SJSA1 (cell line): Measurements from ENCODE around the gene ANAPC2. TPM values are rescaled to one million over a fixed set of nuclear protein-coding genes. Genes with fewer than 3 reads are reported as not detected.

Experiments
- DNase-seq, 2 experiments: peaks; one replicate each; pipeline ENCODE4 v3.0.0-alpha.2; 2015 to 2020; ENCODE audit warnings: low spot score in 2 of 2, low read depth in 1 of 2
- H3K27ac ChIP-seq: fragments of 250-450 bp; sonication (Bioruptor Pico); 2 replicates; pipeline ENCODE4 v1.5.1; 2020; ENCODE audit warnings: mild to moderate bottlenecking, moderate library complexity
- H3K27me3 ChIP-seq: fragments of 250-450 bp; sonication (Bioruptor Pico); replicated peaks from 2 replicates; pipeline ENCODE4 v1.5.1; 2020; ENCODE audit warnings: mild to moderate bottlenecking, moderate library complexity
- H3K36me3 ChIP-seq: fragments of 250-450 bp; sonication (Bioruptor Pico); 2 replicates; pipeline ENCODE4 v1.5.1; 2020; ENCODE audit warnings: mild to moderate bottlenecking
- H3K4me1 ChIP-seq: fragments of 250-450 bp; sonication (Bioruptor Pico); replicated peaks from 2 replicates; pipeline ENCODE4 v1.6.1; 2021; ENCODE audit warnings: mild to moderate bottlenecking
- H3K4me3 ChIP-seq: fragments of 250-450 bp; sonication (Bioruptor Pico); 2 replicates; pipeline ENCODE4 v1.5.1; 2020; ENCODE audit warnings: mild to moderate bottlenecking
- H3K9me3 ChIP-seq: fragments of 250-450 bp; sonication (Bioruptor Pico); replicated peaks from 2 replicates; pipeline ENCODE4 v1.5.1; 2020; ENCODE audit warnings: mild to moderate bottlenecking
- total RNA-seq: library from RNA; depleted of rRNA; stranded (reverse); fragments of >200 nt; shearing (Covaris generic); gene quantifications from 2 replicates; pipeline ENCODE4 v1.2.3, GENCODE V29; 2014

The ANAPC2 gene
- total RNA-seq, 1 experiment from 2014 or later, result 13.7 TPM

GRCh38 chr9:137213160-137214060 lies 25.1 kb upstream of the ANAPC2 start:
- Histone ChIP-seq H3K27ac (no peak overlapping the region), H3K4me1 (peaks cover 3% of the 10 kb centered on the region), H3K27me3 (no peaks in the 10 kb centered on the region), H3K4me3 (no peak overlapping the region), H3K9me3 (no peaks in the 10 kb centered on the region), H3K36me3 (peaks cover 61% of the 10 kb centered on the region)
- DNase-seq, result no peak

- Histone ChIP-seq H3K4me3 (no peak overlapping the region), H3K4me1 (no peaks in the 10 kb centered on the region), H3K36me3 (peaks cover 55% of the 10 kb centered on the region), H3K27me3 (no peaks in the 10 kb centered on the region), H3K9me3 (no peaks in the 10 kb centered on the region), H3K27ac (no peak overlapping the region)
- no peak for DNase-seq
These were observed 24.2 kb upstream of the ANAPC2 start for GRCh38 chr9:137212520-137212919.

- no peaks in the 10 kb centered on the region for H3K27me3 ChIP-seq
- no peaks in the 10 kb centered on the region for H3K9me3 ChIP-seq
- H3K4me3 ChIP-seq, result no peak overlapping the region
- peaks cover 61% of the 10 kb centered on the region for H3K36me3 ChIP-seq
- DNase-seq, result no peak
- no peak overlapping the region for H3K27ac ChIP-seq
- peaks cover 4% of the 10 kb centered on the region for H3K4me1 ChIP-seq
These were observed 23.2 kb upstream of the ANAPC2 start for GRCh38 chr9:137211532-137211931.

GRCh38 chr9:137206602-137207001 lies 18.2 kb upstream of the ANAPC2 start:
- Histone ChIP-seq H3K36me3 (peaks cover 43% of the 10 kb centered on the region), H3K4me1 (peaks cover 19% of the 10 kb centered on the region), H3K4me3 (peak overlapping the region; percentile 88), H3K27ac (no peak overlapping the region), H3K9me3 (no peaks in the 10 kb centered on the region), H3K27me3 (no peaks in the 10 kb centered on the region)
- no peak for DNase-seq

- no peaks in the 10 kb centered on the region for H3K9me3 ChIP-seq
- H3K4me1 ChIP-seq, result peaks cover 19% of the 10 kb centered on the region
- peaks cover 43% of the 10 kb centered on the region for H3K36me3 ChIP-seq
- no peaks in the 10 kb centered on the region for H3K27me3 ChIP-seq
- H3K27ac ChIP-seq, result peak within 1 kb of the TSS; percentile 46
- H3K4me3 ChIP-seq, result peak within 1 kb of the TSS; percentile 88
- peak; percentile 74 to 88 for DNase-seq
These were observed 17.0 kb upstream of the ANAPC2 start, which contains the start of the genes NDOR1 and TMEM203 for GRCh38 chr9:137205126-137206069. NDOR1 (plus strand) TSS chr9:137205700; CDS start chr9:137205778, 78 bp downstream. TMEM203 (minus strand) TSS chr9:137205648; CDS start chr9:137205414, 234 bp downstream.

GRCh38 chr9:137204731-137205125 lies 16.4 kb upstream of the ANAPC2 start:
- Histone ChIP-seq H3K9me3 (no peaks in the 10 kb centered on the region), H3K36me3 (peaks cover 40% of the 10 kb centered on the region), H3K4me1 (peaks cover 20% of the 10 kb centered on the region), H3K27me3 (no peaks in the 10 kb centered on the region), H3K27ac (no peak overlapping the region), H3K4me3 (peak overlapping the region; percentile 88)
- DNase-seq, result no peak

GRCh38 chr9:137202966-137203365 lies 14.6 kb upstream of the ANAPC2 start:
- Histone ChIP-seq H3K36me3 (peaks cover 30% of the 10 kb centered on the region), H3K27ac (no peak overlapping the region), H3K4me3 (no peak overlapping the region), H3K9me3 (no peaks in the 10 kb centered on the region), H3K27me3 (no peaks in the 10 kb centered on the region), H3K4me1 (peaks cover 27% of the 10 kb centered on the region)
- DNase-seq, result no peak

GRCh38 chr9:137201205-137201868 lies 13.0 kb upstream of the ANAPC2 start:
- H3K27ac ChIP-seq, result no peak overlapping the region
- peaks cover 16% of the 10 kb centered on the region; the same call in 1 of the 2 replicates for H3K36me3 ChIP-seq
- no peaks in the 10 kb centered on the region for H3K27me3 ChIP-seq
- peaks cover 21% of the 10 kb centered on the region for H3K4me1 ChIP-seq
- peak overlapping the region; percentile 77 for H3K4me3 ChIP-seq
- H3K9me3 ChIP-seq, result no peaks in the 10 kb centered on the region
- DNase-seq, result no peak

GRCh38 chr9:137200311-137201204 lies 12.2 kb upstream of the ANAPC2 start, which contains the start of gene TPRN:
TPRN (minus strand) TSS chr9:137200741; CDS start chr9:137200711, 30 bp downstream.
- peaks cover 19% of the 10 kb centered on the region for H3K4me1 ChIP-seq
- peak within 1 kb of the TSS; percentile 77 for H3K4me3 ChIP-seq
- H3K27ac ChIP-seq, result no peak within 1 kb of the TSS
- H3K36me3 ChIP-seq, result peaks cover 14% of the 10 kb centered on the region; the same call in 1 of the 2 replicates
- peak; percentile 98 to 99 for DNase-seq
- H3K27me3 ChIP-seq, result no peaks in the 10 kb centered on the region
- no peaks in the 10 kb centered on the region for H3K9me3 ChIP-seq

- DNase-seq, result no peak
- Histone ChIP-seq H3K4me1 (peaks cover 15% of the 10 kb centered on the region), H3K27ac (no peak overlapping the region), H3K9me3 (no peaks in the 10 kb centered on the region), H3K27me3 (no peaks in the 10 kb centered on the region), H3K4me3 (peak overlapping the region; percentile 77), H3K36me3 (peaks cover 6% of the 10 kb centered on the region; the same call in 1 of the 2 replicates)
These were observed 11.2 kb upstream of the ANAPC2 start for GRCh38 chr9:137199411-137200121.

- H3K4me3 ChIP-seq, result no peak overlapping the region
- peaks cover under 1% of the 10 kb centered on the region; the same call in 1 of the 2 replicates for H3K36me3 ChIP-seq
- DNase-seq, result no peak
- no peak overlapping the region for H3K27ac ChIP-seq
- no peaks in the 10 kb centered on the region for H3K27me3 ChIP-seq
- peaks cover 8% of the 10 kb centered on the region for H3K4me1 ChIP-seq
- H3K9me3 ChIP-seq, result no peaks in the 10 kb centered on the region
These were observed 10.5 kb upstream of the ANAPC2 start for GRCh38 chr9:137198902-137199283.
